Measurements from ENCODE around the gene CDH4.

Gene CDH4

DNA sequence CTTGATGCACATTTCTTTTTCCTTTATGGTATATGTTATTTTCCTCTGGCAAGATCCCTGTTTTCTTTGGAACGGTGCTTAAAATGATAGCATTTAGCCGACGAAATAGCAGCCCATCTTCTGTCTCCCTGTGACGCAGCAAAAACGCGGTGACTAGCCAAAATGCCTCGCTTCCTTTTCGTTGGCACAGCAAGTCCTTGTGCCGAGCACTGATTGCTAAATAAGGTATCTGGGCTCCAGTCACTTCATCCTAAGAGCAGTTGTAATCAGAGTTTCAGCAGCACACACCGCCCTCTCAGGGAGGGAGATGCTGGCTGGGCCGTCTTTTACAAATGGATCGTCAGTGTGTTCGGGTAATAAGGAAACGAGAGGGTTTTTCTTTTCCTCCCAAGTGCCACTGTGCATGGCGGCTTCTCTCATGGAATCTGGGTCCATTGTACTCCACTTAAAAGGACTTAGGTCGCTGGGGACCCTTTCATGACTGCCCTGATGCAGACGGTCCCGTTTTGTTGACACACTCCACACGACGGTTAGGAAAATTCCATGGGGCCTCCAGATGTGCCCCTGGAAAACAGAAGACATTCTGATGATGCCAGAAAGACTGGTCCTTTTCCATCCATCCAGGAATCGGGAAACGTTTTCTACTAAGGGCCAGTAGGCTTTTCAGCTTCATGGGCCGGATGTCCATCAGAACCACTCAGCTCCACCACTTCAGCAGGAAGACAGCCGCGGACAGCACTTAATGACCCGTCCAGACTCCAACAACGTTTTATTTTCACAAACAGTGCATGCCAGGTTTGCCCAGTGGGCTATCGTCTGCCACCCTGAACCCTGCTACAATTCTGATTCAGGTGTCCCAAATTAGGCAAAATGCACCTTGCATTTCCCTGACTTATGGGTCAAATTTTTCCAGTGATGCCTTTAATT is 185.5 kb downstream of the CDH4 start:
- H3K27ac ChIP-seq = no peak overlapping the region
- TF ChIP-seq, protein P1, sequence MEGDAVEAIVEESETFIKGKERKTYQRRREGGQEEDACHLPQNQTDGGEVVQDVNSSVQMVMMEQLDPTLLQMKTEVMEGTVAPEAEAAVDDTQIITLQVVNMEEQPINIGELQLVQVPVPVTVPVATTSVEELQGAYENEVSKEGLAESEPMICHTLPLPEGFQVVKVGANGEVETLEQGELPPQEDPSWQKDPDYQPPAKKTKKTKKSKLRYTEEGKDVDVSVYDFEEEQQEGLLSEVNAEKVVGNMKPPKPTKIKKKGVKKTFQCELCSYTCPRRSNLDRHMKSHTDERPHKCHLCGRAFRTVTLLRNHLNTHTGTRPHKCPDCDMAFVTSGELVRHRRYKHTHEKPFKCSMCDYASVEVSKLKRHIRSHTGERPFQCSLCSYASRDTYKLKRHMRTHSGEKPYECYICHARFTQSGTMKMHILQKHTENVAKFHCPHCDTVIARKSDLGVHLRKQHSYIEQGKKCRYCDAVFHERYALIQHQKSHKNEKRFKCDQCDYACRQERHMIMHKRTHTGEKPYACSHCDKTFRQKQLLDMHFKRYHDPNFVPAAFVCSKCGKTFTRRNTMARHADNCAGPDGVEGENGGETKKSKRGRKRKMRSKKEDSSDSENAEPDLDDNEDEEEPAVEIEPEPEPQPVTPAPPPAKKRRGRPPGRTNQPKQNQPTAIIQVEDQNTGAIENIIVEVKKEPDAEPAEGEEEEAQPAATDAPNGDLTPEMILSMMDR (IDR thresholded peaks at IDR 0.05) = no peak
- no peak for TF ChIP-seq ZFX (IDR thresholded peaks at IDR 0.05; ENCODE audit: borderline replicate concordance)

DNA sequence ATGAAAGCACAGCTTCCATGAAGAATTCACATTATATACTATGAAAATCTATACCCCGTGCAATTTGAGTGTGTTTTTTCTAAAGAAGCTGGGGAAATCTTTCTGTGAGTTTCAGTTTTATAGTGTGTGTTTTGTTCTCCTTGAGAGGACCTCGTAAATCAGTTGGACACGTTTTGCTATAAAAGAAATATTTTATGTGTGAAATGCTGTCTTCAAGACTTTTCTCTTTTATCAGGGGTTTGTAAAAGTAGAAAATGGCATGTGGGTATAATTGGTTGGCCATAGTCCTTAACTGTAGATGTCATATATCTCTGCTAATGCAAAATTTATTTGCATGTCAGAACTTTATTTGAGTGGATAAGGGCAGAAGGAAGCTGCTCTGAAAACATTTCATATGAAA is 186.2 kb downstream of the CDH4 start:
- no peak overlapping the region for H3K27ac ChIP-seq
- TF ChIP-seq, protein P1 (IDR thresholded peaks at IDR 0.05) = no peak
- no peak for TF ChIP-seq ZFX (IDR thresholded peaks at IDR 0.05; ENCODE audit: borderline replicate concordance)

DNA sequence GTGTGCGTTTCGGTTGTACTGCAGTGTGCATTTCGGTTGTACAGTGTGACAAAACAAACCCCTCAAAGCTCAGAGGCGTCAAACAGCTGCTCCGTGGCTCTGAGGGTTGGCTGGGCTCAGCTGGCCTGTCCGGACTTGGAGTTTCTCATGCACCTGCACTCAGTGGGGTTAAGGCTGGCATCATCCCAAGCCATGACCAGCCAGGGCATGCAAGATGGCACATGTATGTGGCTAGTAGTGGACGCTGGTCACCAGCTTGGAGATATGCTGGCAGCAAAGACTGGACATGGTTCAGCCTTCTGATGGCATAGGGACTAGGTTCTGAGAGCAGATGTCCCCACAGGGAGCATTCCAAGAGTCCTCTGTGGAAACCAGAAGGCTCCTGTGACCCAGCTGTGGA is 187.2 kb downstream of the CDH4 start:
- no peak overlapping the region for H3K27ac ChIP-seq
- TF ChIP-seq, protein P1 (IDR thresholded peaks at IDR 0.05) = no peak
- no peak for TF ChIP-seq ZFX (IDR thresholded peaks at IDR 0.05; ENCODE audit: borderline replicate concordance)

DNA sequence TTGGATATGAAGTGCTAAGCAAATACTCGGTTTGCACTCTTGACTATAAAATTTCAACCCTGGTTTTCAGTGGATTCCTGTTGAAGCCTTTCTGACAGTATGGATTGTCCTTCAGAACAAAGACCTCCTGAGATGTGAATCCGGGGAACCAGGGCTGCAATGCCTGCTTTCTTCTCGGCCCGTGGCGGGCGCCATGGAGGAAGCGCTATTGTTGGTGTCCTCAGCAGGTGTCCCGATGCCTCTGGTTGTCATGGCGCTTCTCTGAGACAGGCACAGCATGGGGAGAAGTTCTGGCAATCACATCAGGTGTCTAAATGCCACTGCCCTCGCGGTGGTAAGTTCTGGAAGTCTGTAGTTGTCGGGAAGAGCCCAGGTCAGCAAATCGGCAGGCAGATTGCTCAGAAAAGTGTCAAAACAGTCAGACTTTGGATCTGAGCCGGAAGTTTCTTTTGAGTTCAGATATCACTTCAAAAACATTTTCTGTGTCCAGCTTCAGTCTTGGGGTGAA is 188.5 kb downstream of the CDH4 start:
- no peak overlapping the region for H3K27ac ChIP-seq
- no peak for TF ChIP-seq ZFX (IDR thresholded peaks at IDR 0.05; ENCODE audit: borderline replicate concordance)
- TF ChIP-seq, protein P1 (IDR thresholded peaks at IDR 0.05) = no peak

DNA sequence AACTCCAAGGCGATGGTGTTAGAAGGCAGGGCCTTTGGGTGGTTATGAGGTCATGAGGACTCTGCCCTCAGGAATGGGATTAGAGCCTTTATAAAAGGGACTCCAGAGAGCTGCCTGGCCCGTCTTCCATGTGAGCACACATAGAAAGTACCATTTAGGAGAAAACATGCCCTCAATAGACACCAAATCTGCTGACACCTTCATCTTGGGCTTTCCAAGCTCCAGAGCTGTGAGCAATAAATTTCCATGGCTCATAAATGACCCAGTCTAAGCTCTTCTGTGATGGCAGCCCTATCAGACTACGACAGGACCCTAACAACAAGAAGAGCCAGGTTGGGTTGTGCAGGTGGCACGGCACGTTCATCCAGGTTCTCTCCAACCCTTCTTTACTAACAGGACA is 189.5 kb downstream of the CDH4 start:
- H3K27ac ChIP-seq = no peak overlapping the region
- no peak for TF ChIP-seq ZFX (IDR thresholded peaks at IDR 0.05; ENCODE audit: borderline replicate concordance)
- TF ChIP-seq, protein P1 (IDR thresholded peaks at IDR 0.05) = no peak

DNA sequence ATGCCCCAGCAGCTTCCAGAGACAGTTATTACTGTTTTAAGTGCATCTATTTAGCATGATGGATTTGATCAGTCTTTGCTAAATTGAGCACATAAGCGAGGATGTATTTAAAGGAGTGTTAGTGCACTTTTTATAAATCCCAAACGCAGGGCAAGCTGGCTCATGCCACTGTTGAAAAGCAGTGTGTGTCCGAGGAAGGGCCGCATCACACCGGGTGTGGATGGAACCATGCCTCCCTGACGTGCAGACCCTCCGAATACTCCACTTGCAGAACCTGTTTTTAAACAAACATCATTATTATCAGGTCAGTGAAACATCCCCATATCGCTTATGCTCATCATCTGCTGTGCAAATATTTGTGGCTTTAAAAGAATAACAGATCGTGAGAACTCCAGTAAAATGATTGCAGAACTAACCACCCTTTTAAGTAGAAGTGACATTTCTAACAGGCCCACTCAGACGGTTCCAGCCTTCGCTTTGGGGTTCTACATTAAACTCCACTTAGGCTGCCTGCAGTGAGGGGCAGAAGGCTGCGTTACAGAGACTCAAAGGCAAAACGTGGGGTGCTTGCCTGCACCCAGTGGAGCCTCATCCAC is 190.1 kb downstream of the CDH4 start:
- TF ChIP-seq, protein P1 (IDR thresholded peaks at IDR 0.05) = no peak
- TF ChIP-seq ZFX (IDR thresholded peaks at IDR 0.05; ENCODE audit: borderline replicate concordance) = no peak
- no peak overlapping the region for H3K27ac ChIP-seq

DNA sequence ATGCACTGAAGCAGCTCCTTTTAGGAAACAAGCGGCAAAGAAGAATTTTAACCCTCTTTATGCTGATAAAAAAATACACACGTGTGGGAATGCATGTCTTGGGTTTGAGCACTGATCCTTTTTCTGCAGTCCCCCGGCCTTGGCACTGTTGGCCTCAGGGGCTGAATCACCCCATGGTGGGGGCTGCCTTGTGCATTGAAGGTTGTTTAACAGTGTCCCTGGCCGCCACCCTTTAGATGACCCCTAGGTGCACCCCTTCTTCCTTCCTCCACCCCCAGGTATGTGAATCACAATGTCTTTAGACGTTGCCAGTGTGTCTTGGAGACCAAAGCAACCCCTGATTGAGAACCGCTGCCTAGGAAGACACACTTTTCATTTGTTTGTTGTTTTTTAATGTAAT is 190.7 kb downstream of the CDH4 start:
- TF ChIP-seq, protein P1 (IDR thresholded peaks at IDR 0.05) = no peak
- TF ChIP-seq ZFX (IDR thresholded peaks at IDR 0.05; ENCODE audit: borderline replicate concordance) = no peak
- no peak overlapping the region for H3K27ac ChIP-seq
